AG04450 (cell line): ENCODE data around the gene C1QTNF5. TPM values are rescaled to one million over a fixed set of nuclear protein-coding genes. Genes with fewer than 3 reads are reported as not detected.

Experiments
- CTCF ChIA-PET: fragments of 300-600, 350-600 bp; formaldehyde crosslinking; extraction: SDS; loops from one replicate; lab custom pipeline; 2022; ENCODE audit warnings: antibody characterized with exemption, inconsistent platforms; lab: Charles Lee
- POLR2A ChIA-PET: fragments of 350-600 bp; formaldehyde crosslinking; extraction: SDS; loops from one replicate; lab custom pipeline; 2021; ENCODE audit warnings: antibody characterized with exemption, inconsistent platforms; lab: Yijun Ruan, JAX
- DNase-seq: peaks from one replicate; pipeline ENCODE4 v3.0.0-alpha.2; 2011; ENCODE audit warnings: low read depth, low spot score
- H3K27ac ChIP-seq: one replicate; pipeline ENCODE4 v1.5.1; 2012; ENCODE audit warnings: low read depth, low read length, control low read depth
- H3K27me3 ChIP-seq: one replicate; pipeline ENCODE4 v1.6.0; 2012; ENCODE audit warnings: low read length; ENCODE audit not compliant: control insufficient read depth, insufficient read depth
- H3K4me3 ChIP-seq: 2 replicates; pipeline ENCODE4 v1.5.1; 2011; ENCODE audit warnings: mild to moderate bottlenecking, low read depth, low read length, control low read depth
- H3K9me3 ChIP-seq: 2 replicates; pipeline ENCODE4 v1.5.1; 2012; ENCODE audit warnings: low read length; ENCODE audit not compliant: control insufficient read depth, insufficient read depth
- CTCF ChIP-seq: IDR thresholded peaks from 2 replicates; pipeline ENCODE4 v1.5.1; 2011; ENCODE audit warnings: low read depth, low read length, control low read depth, inconsistent platforms
- polyA plus RNA-seq: library from polyadenylated mRNA; depleted of rRNA; stranded (reverse); fragments of >200 nt; gene quantifications from 2 replicates; pipeline ENCODE4 v1.2.3, GENCODE V29; 2011

Gene C1QTNF5
- polyA plus RNA-seq, 1 experiment = 8.3 TPM

DNA sequence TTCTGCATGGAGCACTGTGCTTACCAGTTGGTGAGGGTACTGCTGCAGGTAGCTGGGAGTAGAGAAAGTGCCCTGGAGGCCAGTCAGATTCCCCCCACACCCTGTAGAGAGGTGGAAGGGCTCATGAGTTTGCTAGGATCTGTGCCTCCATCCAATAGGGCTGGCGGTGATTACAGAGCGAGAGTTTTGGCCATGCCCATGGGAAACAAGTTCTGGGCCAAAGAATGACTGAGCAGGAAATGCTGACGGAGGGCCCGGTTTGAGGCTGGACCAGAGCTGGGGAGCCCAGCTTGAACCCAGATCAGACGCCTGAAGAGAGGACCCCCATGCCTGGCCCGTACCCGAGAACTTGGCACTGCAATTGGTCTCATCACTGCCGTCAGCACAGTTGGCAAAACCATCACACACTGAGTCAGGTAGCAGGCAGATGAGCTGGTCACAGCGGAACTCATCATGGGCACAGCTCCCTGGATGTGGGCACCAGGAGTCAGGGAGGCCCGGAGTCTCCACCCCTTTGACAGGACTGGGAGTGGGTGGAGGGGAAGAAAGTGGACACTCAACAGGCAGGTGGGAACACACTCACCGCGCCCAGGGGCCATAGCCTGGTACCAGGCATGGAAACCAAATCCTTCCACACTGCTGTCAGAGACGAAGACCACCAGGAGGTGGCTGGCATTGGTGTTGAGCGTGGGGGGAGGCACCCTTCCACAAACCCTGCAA, 3.8 kb upstream of the C1QTNF5 start:
- ChIA-PET CTCF (interaction anchor here (1.9 kb wide), 1 partner anchor 12 kb away, joined by 13 read pairs; no protein-coding TSS in a partner anchor), POLR2A (no interaction called here)
- no peak for TF ChIP-seq CTCF
- Histone ChIP-seq H3K4me3 (no peak overlapping the region), H3K9me3 (no peaks in the 10 kb centered on the region), H3K27ac (no peak overlapping the region), H3K27me3 (peaks cover 40% of the 10 kb centered on the region)
- DNase-seq = no peak

DNA sequence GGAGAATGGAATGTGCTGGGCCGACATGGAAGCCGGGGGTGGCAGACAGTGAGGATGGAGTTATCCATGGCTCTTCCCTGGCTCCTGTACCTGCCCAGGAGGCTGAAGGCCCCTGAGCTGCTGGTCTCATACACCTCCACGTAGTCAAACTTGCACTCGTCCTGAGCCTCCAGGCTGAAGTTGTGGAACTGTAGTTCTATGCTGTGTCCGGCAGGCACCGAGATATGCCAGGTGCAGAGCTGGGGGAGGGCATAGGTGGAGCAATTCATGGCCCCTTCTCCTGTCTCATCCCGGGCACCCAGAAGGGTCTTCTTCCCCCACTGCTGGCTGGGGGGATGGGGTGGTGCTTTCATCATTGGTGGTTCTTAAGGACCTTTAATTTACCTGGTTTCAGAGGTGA, 3.0 kb upstream of the C1QTNF5 start:
- no peak for TF ChIP-seq CTCF

GRCh38 chr11:119342362-119343130, 1.9 kb upstream of the C1QTNF5 start:
- TF ChIP-seq CTCF = no peak
- Histone ChIP-seq H3K27me3 (peaks cover 32% of the 10 kb centered on the region), H3K9me3 (no peaks in the 10 kb centered on the region), H3K27ac (no peak overlapping the region), H3K4me3 (no peak overlapping the region)
- CTCF ChIA-PET = interaction anchor here (2.5 to 6.4 kb wide), 3 partner anchors 14 to 132 kb away, joined by 15 to 80 read pairs (median 48); partner anchors contain the start of gene USP2
- POLR2A ChIA-PET = no interaction called here
- no peak for DNase-seq

More for the DNA sequence above, 3.0 kb upstream of the C1QTNF5 start:
- Histone ChIP-seq H3K9me3 (no peaks in the 10 kb centered on the region), H3K4me3 (no peak overlapping the region), H3K27me3 (peaks cover 40% of the 10 kb centered on the region), H3K27ac (no peak overlapping the region)
- no peak for DNase-seq
- CTCF ChIA-PET = interaction anchor here (1.9 kb wide), 1 partner anchor 12 kb away, joined by 13 read pairs; no protein-coding TSS in a partner anchor
- POLR2A ChIA-PET = interaction anchor here (0.9 kb wide), 1 partner anchor 17 kb away, joined by 3 read pairs; no protein-coding TSS in a partner anchor

- CTCF ChIA-PET = interaction anchor here (2.5 to 6.4 kb wide), 4 partner anchors 15 to 133 kb away, joined by 15 to 161 read pairs (median 64); partner anchors contain the start of genes MCAM and USP2
- Histone ChIP-seq H3K9me3 (no peaks in the 10 kb centered on the region), H3K27me3 (peaks cover 28% of the 10 kb centered on the region), H3K4me3 (no peak overlapping the region), H3K27ac (no peak overlapping the region)
- POLR2A ChIA-PET = no interaction called here
- no peak for DNase-seq
- TF ChIP-seq CTCF = no peak
Observed at GRCh38 chr11:119342023-119342300, 1.3 kb upstream of the C1QTNF5 start.
